IMR-90 (cell line): Measurements from ENCODE around the gene GRM8. TPM values are rescaled to one million over a fixed set of nuclear protein-coding genes. Genes with fewer than 3 reads are reported as not detected.

Source experiments
- ATAC-seq: fragments of 200-7000 bp; cut with Tn5 transposase; 2 replicates; pipeline ENCODE4 v1.9.1; 2020; ENCODE audit warnings: low read depth, mild to moderate bottlenecking, moderate library complexity
- BruUV-seq: library from RNA; stranded (reverse); fragments of 400-500 nt; replicated peaks from 2 replicates; lab custom pipeline; 2021; lab: Mats Ljungman, UMichigan
- CTCF ChIA-PET: fragments of 300-600 bp; formaldehyde crosslinking; extraction: SDS; loops from one replicate; lab custom pipeline; 2021; ENCODE audit warnings: antibody characterized with exemption; lab: Yijun Ruan, JAX
- POLR2A ChIA-PET: fragments of 300-600 bp; sonication (Branson Sonifier 250); formaldehyde crosslinking; loops from one replicate; lab custom pipeline; 2022; ENCODE audit warnings: antibody characterized with exemption; ENCODE audit not compliant: unreplicated experiment; lab: Charles Lee
- DNase-seq: peaks from one replicate; pipeline ENCODE4 v3.0.0; 2013
- H2AFZ ChIP-seq: replicated peaks from 2 replicates; pipeline ENCODE3; 2013; ENCODE audit warnings: low read length, mild to moderate bottlenecking; ENCODE audit not compliant: poor library complexity
- H2AK5ac ChIP-seq: 2 replicates; pipeline ENCODE4 v1.6.1; 2013; ENCODE audit warnings: low read depth, low read length, inconsistent platforms
- H2AK9ac ChIP-seq: replicated peaks from 2 replicates; pipeline ENCODE3; 2013; ENCODE audit warnings: mild to moderate bottlenecking, low read depth, low read length, moderate library complexity; ENCODE audit not compliant: poor library complexity
- H2BK120ac ChIP-seq: 2 replicates; pipeline ENCODE4 v1.6.1; 2013; ENCODE audit warnings: low read depth, low read length, inconsistent platforms
- H2BK15ac ChIP-seq: 3 replicates; pipeline ENCODE4 v1.6.1; 2013; ENCODE audit warnings: low read depth, low read length, inconsistent platforms
- H2BK20ac ChIP-seq: 2 replicates; pipeline ENCODE4 v1.6.1; 2013; ENCODE audit warnings: low read depth, mild to moderate bottlenecking, inconsistent platforms, low read length, moderate library complexity
- H2BK5ac ChIP-seq: 2 replicates; pipeline ENCODE4 v1.6.1; 2013; ENCODE audit warnings: mild to moderate bottlenecking, low read depth, low read length, inconsistent platforms; ENCODE audit not compliant: poor library complexity, severe bottlenecking
- H3K14ac ChIP-seq: replicated peaks from 2 replicates; pipeline ENCODE4 v1.6.1; 2013; ENCODE audit warnings: low read depth, low read length, inconsistent platforms
- H3K18ac ChIP-seq: 2 replicates; pipeline ENCODE4 v1.6.1; 2013; ENCODE audit warnings: low read depth, low read length, control low read depth
- H3K23ac ChIP-seq: 2 replicates; pipeline ENCODE4 v1.6.1; 2013; ENCODE audit warnings: low read depth, low read length, inconsistent platforms
- H3K27ac ChIP-seq: 2 replicates; pipeline ENCODE4 v1.5.1; 2013; ENCODE audit warnings: mild to moderate bottlenecking, control low read depth, low read length; ENCODE audit not compliant: insufficient read depth
- H3K27me3 ChIP-seq: 2 replicates; pipeline ENCODE4 v1.6.1; 2013; ENCODE audit warnings: low read length; ENCODE audit not compliant: control insufficient read depth, insufficient read depth
- H3K36me3 ChIP-seq: 2 replicates; pipeline ENCODE4 v1.6.1; 2013; ENCODE audit warnings: low read length, mixed read lengths; ENCODE audit not compliant: control insufficient read depth, insufficient read depth
- H3K4ac ChIP-seq: 2 replicates; pipeline ENCODE4 v1.6.1; 2013; ENCODE audit warnings: low read depth, low read length, inconsistent platforms
- H3K4me1 ChIP-seq: 2 replicates; pipeline ENCODE4 v1.6.1; 2013; ENCODE audit warnings: low read length, mixed read lengths; ENCODE audit not compliant: control insufficient read depth, insufficient read depth
- H3K4me2 ChIP-seq: 2 replicates; pipeline ENCODE4 v1.6.1; 2013; ENCODE audit warnings: low read depth, mild to moderate bottlenecking, control low read depth, low read length, moderate library complexity
- H3K4me3 ChIP-seq: 2 replicates; pipeline ENCODE4 v1.5.1; 2013; ENCODE audit warnings: low read depth, mild to moderate bottlenecking, control low read depth, low read length, moderate library complexity; ENCODE audit not compliant: insufficient read depth
- H3K56ac ChIP-seq: 2 replicates; pipeline ENCODE4 v1.6.1; 2013; ENCODE audit warnings: low read length, inconsistent platforms; ENCODE audit not compliant: insufficient read depth; ENCODE audit errors: extremely low read depth
- H3K79me1 ChIP-seq, 2 experiments: 2 replicates each; pipeline ENCODE4 v1.6.1; 2013; ENCODE audit warnings: low read length in 2 of 2, inconsistent platforms in 1 of 2, low read depth in 1 of 2
- H3K9ac ChIP-seq: 2 replicates; pipeline ENCODE4 v1.6.1; 2013; ENCODE audit warnings: low read depth, low read length, control low read depth
- H3K9me1 ChIP-seq: 2 replicates; pipeline ENCODE4 v1.6.1; 2013; ENCODE audit warnings: low read length, inconsistent platforms; ENCODE audit not compliant: insufficient read depth
- H3K9me3 ChIP-seq: 2 replicates; pipeline ENCODE4 v1.6.1; 2013; ENCODE audit warnings: low read length; ENCODE audit not compliant: control insufficient read depth, insufficient read depth
- H4K20me1 ChIP-seq: 2 replicates; pipeline ENCODE4 v1.6.1; 2013; ENCODE audit warnings: low read length, inconsistent platforms; ENCODE audit not compliant: insufficient read depth
- H4K5ac ChIP-seq: 2 replicates; pipeline ENCODE4 v1.6.1; 2013; ENCODE audit warnings: mild to moderate bottlenecking, low read depth, low read length, control low read depth
- H4K8ac ChIP-seq, 2 experiments: 2 replicates each; pipeline ENCODE4 v1.6.1; 2013; ENCODE audit warnings: low read depth in 2 of 2, low read length in 2 of 2, control low read depth in 1 of 2, inconsistent platforms in 1 of 2
- H4K91ac ChIP-seq: 2 replicates; pipeline ENCODE4 v1.6.1; 2013; ENCODE audit warnings: low read depth, low read length, inconsistent platforms; ENCODE audit not compliant: insufficient read depth
- BHLHE40 ChIP-seq: fragments of 150-350 bp; IDR thresholded peaks from 2 replicates; pipeline ENCODE4 v1.6.1; 2016; ENCODE audit warnings: mild to moderate bottlenecking, low read depth, low read length
- CEBPB ChIP-seq: IDR thresholded peaks from 2 replicates; pipeline ENCODE4 v1.6.1; 2012; ENCODE audit warnings: low read depth, low read length, improper control_type of control experiment
- MXI1 ChIP-seq: IDR thresholded peaks from 2 replicates; pipeline ENCODE4 v1.6.1; 2012; ENCODE audit warnings: low read depth, mild to moderate bottlenecking, low read length, moderate library complexity, borderline replicate concordance
- NFE2L2 ChIP-seq: fragments of 150-350 bp; IDR thresholded peaks from 2 replicates; pipeline ENCODE4 v1.6.1; 2016; ENCODE audit warnings: low read depth, mild to moderate bottlenecking, low read length
- SMC3 ChIP-seq: fragments of 150-350 bp; IDR thresholded peaks from 2 replicates; pipeline ENCODE4 v1.6.1; 2016; ENCODE audit warnings: low read depth, mild to moderate bottlenecking, antibody characterized with exemption, low read length, moderate library complexity
- WGBS, 2 experiments: methylation state at CpG; one replicate each; pipeline versions ENCODE4 v1.1.5 to v1.1.7; 2013; ENCODE audit warnings: missing lambda C conversion rate in 2 of 2; ENCODE audit not compliant: insufficient read length in 1 of 2; ENCODE audit errors: extremely low coverage in 2 of 2; 5-methylcytosine and 5-hydroxymethylcytosine counted together
- dilution Hi-C: fragments of 300-500 bp; cut with HindIII; formaldehyde crosslinking; loops from one replicate; pipeline ENCODE4 v1.14.3; 2018; ENCODE audit warnings: low sequenced_read_pairs; ENCODE audit not compliant: unreplicated experiment
- in situ Hi-C: fragments of 300-500 bp; cut with MboI; formaldehyde crosslinking; loops from 3 replicates; pipeline ENCODE4 v1.14.3; 2019; ENCODE audit warnings: low sequenced_read_pairs, inconsistent platforms, mixed read lengths
- intact Hi-C: fragments of 100-400 bp; cut with micrococcal nuclease; formaldehyde crosslinking; loops from 2 replicates; pipeline ENCODE4 v1.10.0; 2022
- polyA plus RNA-seq, 3 experiments: library from polyadenylated mRNA; depleted of rRNA; stranded (reverse); fragments of >200 nt; gene quantifications; 2 replicates each; pipeline ENCODE4 v1.2.3, GENCODE V29; 2012; ENCODE audit warnings: low replicate concordance in 1 of 3
- total RNA-seq: library from RNA; depleted of rRNA; stranded (reverse); fragments of >200 nt; gene quantifications from 2 replicates; pipeline ENCODE4 v1.2.3, GENCODE V29; 2012

The GRM8 gene
- total and polyA plus RNA-seq, 2 of the 4 experiments (the other 2 are of a cell fraction), result not detected

- no TSS peak for BruUV-seq
- Histone ChIP-seq H3K4me1 (no peaks in the 10 kb centered on the region), H2AFZ (no peak overlapping the region), H3K23ac (no peak overlapping the region), H3K14ac (no peak overlapping the region), H3K56ac (no peak overlapping the region), H4K5ac (no peak overlapping the region), H2BK5ac (no peak overlapping the region), H4K20me1 (no peaks in the 10 kb centered on the region), H4K91ac (no peak overlapping the region), H3K9me3 (peaks cover 9% of the 10 kb centered on the region), H3K36me3 (no peaks in the 10 kb centered on the region), H2AK9ac (no peak overlapping the region), H3K4ac (no peak overlapping the region), H3K27me3 (no peaks in the 10 kb centered on the region), H3K4me3 (no peak overlapping the region), H2BK15ac (no peak overlapping the region), H3K79me1 (no peaks in the 10 kb centered on the region), H4K8ac (no peak overlapping the region), H2BK120ac (no peak overlapping the region), H3K18ac (no peak overlapping the region), H3K27ac (no peak overlapping the region), H3K9me1 (no peaks in the 10 kb centered on the region), H2BK20ac (no peak overlapping the region), H2AK5ac (no peak overlapping the region), H3K4me2 (no peak overlapping the region), H3K9ac (no peak overlapping the region)
- in situ Hi-C loops (no loop called here), dilution Hi-C loops (no loop called here), intact Hi-C loops (no loop called here)
- ATAC-seq (no peak), DNase-seq (no peak)
- POLR2A ChIA-PET, result no interaction called here
- WGBS, 2 experiments, result no CpG with 5 or more reads among the region's 2 CpGs
- TF ChIP-seq BHLHE40 (no peak), NFE2L2 (no peak), CEBPB (no peak), MXI1 (no peak), SMC3 (no peak)
- CTCF ChIA-PET, result no interaction called here
These were observed 235.5 kb downstream of the GRM8 start for GRCh38 chr7:127017196-127017595.
